B cell (primary cell): Measurements from ENCODE around the gene BCL2L1. TPM values are rescaled to one million over a fixed set of nuclear protein-coding genes. Genes with fewer than 3 reads are reported as not detected.

Source experiments
- ATAC-seq: fragments of 200-7000 bp; cut with Tn5 transposase; one replicate; pipeline ENCODE4 v1.10.0; 2021; ENCODE audit warnings: low read depth, mild to moderate bottlenecking, moderate number of reproducible peaks, moderate library complexity
- CTCF ChIA-PET: fragments of 350-600 bp; sonication (Branson Sonifier 250); formaldehyde crosslinking; loops from one replicate; lab custom pipeline; 2021; ENCODE audit warnings: antibody characterized with exemption, inconsistent platforms; lab: Charles Lee
- POLR2A ChIA-PET: fragments of 350-600 bp; sonication (Branson Sonifier 250); formaldehyde crosslinking; loops from one replicate; lab custom pipeline; 2021; ENCODE audit warnings: antibody characterized with exemption; lab: Charles Lee
- DNase-seq: peaks from one replicate; pipeline ENCODE4 v3.0.0; 2013
- H2AFZ ChIP-seq: 2 replicates; pipeline ENCODE4 v1.6.1; 2012; ENCODE audit warnings: mild to moderate bottlenecking, low read depth, low read length; ENCODE audit not compliant: insufficient read depth, poor library complexity, severe bottlenecking
- H3K27ac ChIP-seq, 2 donors: 1 replicate in 1 of 2; 2 replicates in 1 of 2; pipeline ENCODE4 v1.5.1; 2012 to 2013; ENCODE audit warnings: low read length in 2 of 2, mild to moderate bottlenecking in 2 of 2, moderate library complexity in 1 of 2
- H3K27me3 ChIP-seq, 4 experiments: fragments of 200-600 bp in 1 of 4; sonication (generic) in 1 of 4; replicated peaks in 1 of 4; 1 replicate in 2 of 4; 2 replicates in 2 of 4; pipeline versions ENCODE4 v1.6.1 to v1.7.0; 2013 to 2016; ENCODE audit warnings: low read length in 3 of 4, mild to moderate bottlenecking in 2 of 4, mixed read lengths in 1 of 4, moderate library complexity in 1 of 4; ENCODE audit not compliant: insufficient read depth in 4 of 4, control insufficient read depth in 3 of 4; ENCODE audit errors: control extremely low read depth in 1 of 4
- H3K36me3 ChIP-seq, 2 experiments: replicated peaks in 1 of 2; 1 replicate in 1 of 2; 2 replicates in 1 of 2; pipeline versions ENCODE4 v1.6.1 to v1.7.1; 2013; ENCODE audit warnings: low read length in 1 of 2; ENCODE audit not compliant: insufficient read depth in 2 of 2, control insufficient read depth in 1 of 2; ENCODE audit errors: control extremely low read depth in 1 of 2, extremely low read depth in 1 of 2
- H3K4me1 ChIP-seq, 2 donors: fragments of 200-600 bp in 1 of 2; sonication (generic) in 1 of 2; 1 replicate in 1 of 2; 2 replicates in 1 of 2; pipeline versions ENCODE4 v1.5.1 to v1.6.1; 2013 to 2017; ENCODE audit warnings: low read length in 2 of 2; ENCODE audit not compliant: control insufficient read depth in 2 of 2, insufficient read depth in 2 of 2
- H3K4me2 ChIP-seq: replicated peaks from 2 replicates; pipeline ENCODE3; 2012; ENCODE audit warnings: mild to moderate bottlenecking, low read depth, low read length; ENCODE audit not compliant: poor library complexity, severe bottlenecking
- H3K4me3 ChIP-seq, 5 experiments: fragments of 200-600 bp in 1 of 5; sonication (generic) in 1 of 5; 1 replicate in 3 of 5; 2 replicates in 2 of 5; pipeline versions ENCODE4 v1.5.1 to v1.7.0; 2011 to 2016; ENCODE audit warnings: low read length in 4 of 5, mild to moderate bottlenecking in 4 of 5, low read depth in 2 of 5, control low read depth in 1 of 5, moderate library complexity in 1 of 5; ENCODE audit not compliant: insufficient read depth in 1 of 5; ENCODE audit errors: control extremely low read depth in 1 of 5, extremely low read depth in 1 of 5
- H3K79me2 ChIP-seq: fragments of 200-600 bp; sonication (generic); one replicate; pipeline ENCODE4 v1.6.0; 2016; ENCODE audit warnings: low read length; ENCODE audit not compliant: control insufficient read depth, insufficient read depth
- H3K9ac ChIP-seq: fragments of 200-600 bp; sonication (generic); 2 replicates; pipeline ENCODE4 v1.6.1; 2017; ENCODE audit warnings: mild to moderate bottlenecking, low read length, moderate library complexity
- H3K9me3 ChIP-seq, 3 donors: one replicate each; pipeline versions ENCODE4 v1.6.1 to v1.7.1; 2013; ENCODE audit warnings: low read length in 2 of 3; ENCODE audit not compliant: control insufficient read depth in 2 of 3, insufficient read depth in 1 of 3; ENCODE audit errors: control extremely low read depth in 1 of 3
- H4K20me1 ChIP-seq: 2 replicates; pipeline ENCODE4 v1.6.0; 2012; ENCODE audit warnings: mild to moderate bottlenecking, low read length; ENCODE audit not compliant: insufficient read depth, control insufficient read depth, poor library complexity, severe bottlenecking
- H3K27ac Mint-ChIP-seq: one replicate; pipeline ENCODE4 v1.8.0; 2021; ENCODE audit warnings: mixed read lengths
- H3K27me3 Mint-ChIP-seq: one replicate; pipeline ENCODE4 v1.8.0; 2021; ENCODE audit warnings: mixed read lengths
- H3K4me1 Mint-ChIP-seq: one replicate; pipeline ENCODE4 v1.8.0; 2021; ENCODE audit warnings: mixed read lengths
- H3K4me3 Mint-ChIP-seq: one replicate; pipeline ENCODE4 v1.8.0; 2021; ENCODE audit warnings: mixed read lengths
- H3K9me3 Mint-ChIP-seq: one replicate; pipeline ENCODE4 v1.8.0; 2022; ENCODE audit warnings: mixed read lengths; ENCODE audit not compliant: insufficient read depth
- EZH2 ChIP-seq: IDR thresholded peaks from 2 replicates; pipeline ENCODE4 v1.6.1; 2012; ENCODE audit warnings: borderline replicate concordance, low read depth, mild to moderate bottlenecking, moderate library complexity, low read length; ENCODE audit not compliant: insufficient read depth, poor library complexity, severe bottlenecking
- WGBS: methylation state at CpG from one replicate; pipeline ENCODE4 v1.1.5; 2013; ENCODE audit warnings: missing lambda C conversion rate; ENCODE audit not compliant: insufficient coverage; 5-methylcytosine and 5-hydroxymethylcytosine counted together
- intact Hi-C: fragments of 100-400 bp; cut with micrococcal nuclease; formaldehyde crosslinking; loops from one replicate; pipeline ENCODE4 v1.10.0; 2022
- polyA plus RNA-seq: library from polyadenylated mRNA; depleted of rRNA; stranded (reverse); fragments of >200 nt; gene quantifications from 2 replicates; pipeline ENCODE4 v1.2.3, GENCODE V29; 2012
- total RNA-seq, 2 donors: library from RNA; stranded (reverse); fragments of 120-200 nt in 1 of 2; gene quantifications; 1 replicate in 1 of 2; 2 replicates in 1 of 2; pipeline versions ENCODE4 v1.2.3 to v1.2.4, GENCODE V29; 2013 to 2022
- TF ChIP-seq, protein P1 (sequence below): fragments of 200-600 bp; IDR thresholded peaks from one replicate; pipeline ENCODE4 v1.8.0; 2022; ENCODE audit warnings: antibody characterized with exemption, mild to moderate bottlenecking

BCL2L1 gene
- total and polyA plus RNA-seq, 2 donors (not counting 1 experiment from before 2014, with no cell fraction given) = 10.1 to 33.0 TPM

GRCh38 chr20:31678389-31679356 lies 44.0 kb downstream of the BCL2L1 start:
- peak overlapping the region; percentile 53 for H3K27ac Mint-ChIP-seq
- TF ChIP-seq EZH2 = no peak
- TF ChIP-seq, protein P1, sequence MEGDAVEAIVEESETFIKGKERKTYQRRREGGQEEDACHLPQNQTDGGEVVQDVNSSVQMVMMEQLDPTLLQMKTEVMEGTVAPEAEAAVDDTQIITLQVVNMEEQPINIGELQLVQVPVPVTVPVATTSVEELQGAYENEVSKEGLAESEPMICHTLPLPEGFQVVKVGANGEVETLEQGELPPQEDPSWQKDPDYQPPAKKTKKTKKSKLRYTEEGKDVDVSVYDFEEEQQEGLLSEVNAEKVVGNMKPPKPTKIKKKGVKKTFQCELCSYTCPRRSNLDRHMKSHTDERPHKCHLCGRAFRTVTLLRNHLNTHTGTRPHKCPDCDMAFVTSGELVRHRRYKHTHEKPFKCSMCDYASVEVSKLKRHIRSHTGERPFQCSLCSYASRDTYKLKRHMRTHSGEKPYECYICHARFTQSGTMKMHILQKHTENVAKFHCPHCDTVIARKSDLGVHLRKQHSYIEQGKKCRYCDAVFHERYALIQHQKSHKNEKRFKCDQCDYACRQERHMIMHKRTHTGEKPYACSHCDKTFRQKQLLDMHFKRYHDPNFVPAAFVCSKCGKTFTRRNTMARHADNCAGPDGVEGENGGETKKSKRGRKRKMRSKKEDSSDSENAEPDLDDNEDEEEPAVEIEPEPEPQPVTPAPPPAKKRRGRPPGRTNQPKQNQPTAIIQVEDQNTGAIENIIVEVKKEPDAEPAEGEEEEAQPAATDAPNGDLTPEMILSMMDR = no peak
- Histone ChIP-seq H3K4me3 (no peak overlapping the region), H3K79me2 (peaks cover 72% of the 10 kb centered on the region), H3K4me1 (peaks cover 30 to 34% of the 10 kb centered on the region in 2 donors), H2AFZ (no peak overlapping the region), H3K9ac (no peak overlapping the region), H3K36me3 (peaks cover 0 to 35% of the 10 kb centered on the region in 2 experiments), H3K4me2 (no peak overlapping the region), H3K27ac (no peak overlapping the region), H3K27me3 (no peaks in the 10 kb centered on the region), H4K20me1 (no peaks in the 10 kb centered on the region), H3K9me3 (no peaks in the 10 kb centered on the region)
- ChIA-PET CTCF (interaction anchor here (1.2 to 1.5 kb wide), 2 partner anchors 17 to 45 kb away, joined by 4 to 6 read pairs; no protein-coding TSS in a partner anchor), POLR2A (no interaction called here)
- intact Hi-C loops = no loop called here
- ATAC-seq (no peak), DNase-seq (no peak)
- H3K4me3 Mint-ChIP-seq = peak overlapping the region; percentile 23
- H3K4me1 Mint-ChIP-seq = peaks cover 52% of the 10 kb centered on the region
- H3K9me3 Mint-ChIP-seq = no peaks in the 10 kb centered on the region
- H3K27me3 Mint-ChIP-seq = no peaks in the 10 kb centered on the region
- 92% methylated on average over 8 of the region's 9 CpGs for WGBS
